OCI-LY3 (cell line): ENCODE results near the gene DDX20.

Source experiments
- EZH2phosphoT487 ChIP-seq: fragments of 200-600 bp; shearing (Covaris generic); IDR thresholded peaks from 2 replicates; pipeline ENCODE4 v1.6.1; 2018; ENCODE audit warnings: antibody characterized with exemption, mixed run types, low read depth
- TF ChIP-seq, protein P1 (sequence below): fragments of 200-600, 300-600 bp; sonication (generic); IDR thresholded peaks from 2 replicates; pipeline ENCODE4 v1.5.1; 2014; ENCODE audit warnings: antibody characterized with exemption, low read length, low read depth

DNA sequence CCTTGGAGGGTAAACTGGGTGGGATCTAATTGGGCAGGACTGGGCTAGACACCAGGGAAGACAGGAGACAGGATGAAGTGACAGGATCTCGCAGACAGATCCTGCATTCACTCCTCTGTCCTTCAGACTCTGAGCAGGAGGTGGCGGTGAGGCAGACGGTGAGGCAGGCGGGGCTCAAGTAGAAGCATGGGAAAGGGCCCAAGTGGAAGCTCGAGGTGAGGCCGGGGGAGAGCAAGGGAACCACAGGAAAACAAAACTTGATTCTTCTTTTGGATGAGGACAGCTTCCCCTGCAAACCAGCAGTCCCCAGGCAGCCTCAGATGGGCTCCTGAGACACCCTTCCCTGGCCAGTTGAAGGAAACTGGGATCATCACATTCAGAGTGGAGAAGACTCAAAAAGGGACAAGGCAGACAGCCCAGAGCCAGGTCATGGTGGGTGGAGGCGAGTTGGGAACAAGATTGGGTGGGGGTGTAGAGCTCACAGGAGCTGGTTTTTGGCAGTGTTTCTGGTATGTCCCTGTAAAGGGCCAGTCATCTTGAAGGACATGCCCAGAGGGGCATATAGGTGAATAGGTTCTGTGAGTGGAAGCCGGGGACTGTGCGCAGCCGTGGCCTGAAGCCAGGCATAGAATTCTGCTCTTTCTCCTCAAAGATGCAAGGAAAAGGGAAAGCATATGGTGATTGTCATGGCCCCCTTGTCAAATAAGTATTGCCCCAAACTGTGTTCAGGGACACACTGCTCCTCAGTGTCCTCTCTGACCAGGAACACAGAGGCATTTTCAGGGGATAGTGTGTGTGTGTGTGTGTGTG, 34.5 kb upstream of the DDX20 start:
- TF ChIP-seq, protein P1, sequence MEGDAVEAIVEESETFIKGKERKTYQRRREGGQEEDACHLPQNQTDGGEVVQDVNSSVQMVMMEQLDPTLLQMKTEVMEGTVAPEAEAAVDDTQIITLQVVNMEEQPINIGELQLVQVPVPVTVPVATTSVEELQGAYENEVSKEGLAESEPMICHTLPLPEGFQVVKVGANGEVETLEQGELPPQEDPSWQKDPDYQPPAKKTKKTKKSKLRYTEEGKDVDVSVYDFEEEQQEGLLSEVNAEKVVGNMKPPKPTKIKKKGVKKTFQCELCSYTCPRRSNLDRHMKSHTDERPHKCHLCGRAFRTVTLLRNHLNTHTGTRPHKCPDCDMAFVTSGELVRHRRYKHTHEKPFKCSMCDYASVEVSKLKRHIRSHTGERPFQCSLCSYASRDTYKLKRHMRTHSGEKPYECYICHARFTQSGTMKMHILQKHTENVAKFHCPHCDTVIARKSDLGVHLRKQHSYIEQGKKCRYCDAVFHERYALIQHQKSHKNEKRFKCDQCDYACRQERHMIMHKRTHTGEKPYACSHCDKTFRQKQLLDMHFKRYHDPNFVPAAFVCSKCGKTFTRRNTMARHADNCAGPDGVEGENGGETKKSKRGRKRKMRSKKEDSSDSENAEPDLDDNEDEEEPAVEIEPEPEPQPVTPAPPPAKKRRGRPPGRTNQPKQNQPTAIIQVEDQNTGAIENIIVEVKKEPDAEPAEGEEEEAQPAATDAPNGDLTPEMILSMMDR: no peak
- TF ChIP-seq EZH2phosphoT487: no peak
